Fibroblast of lung (primary cell): Measurements from ENCODE around the gene TSHR.

Experiments
- EZH2 ChIP-seq: IDR thresholded peaks from 2 replicates; pipeline ENCODE4 v1.5.1; 2012; ENCODE audit warnings: low read length, control low read depth, mild to moderate bottlenecking; ENCODE audit errors: missing control alignments
- TF ChIP-seq, protein P1 (sequence below), 2 donors: IDR thresholded peaks in 1 of 2; conservative IDR thresholded peaks in 1 of 2; 1 replicate in 1 of 2; 2 replicates in 1 of 2; pipeline ENCODE4 v1.5.1; 2011 to 2012; ENCODE audit warnings: low read length in 2 of 2, control low read depth in 1 of 2, inconsistent platforms in 1 of 2, low read depth in 1 of 2, mild to moderate bottlenecking in 1 of 2

DNA sequence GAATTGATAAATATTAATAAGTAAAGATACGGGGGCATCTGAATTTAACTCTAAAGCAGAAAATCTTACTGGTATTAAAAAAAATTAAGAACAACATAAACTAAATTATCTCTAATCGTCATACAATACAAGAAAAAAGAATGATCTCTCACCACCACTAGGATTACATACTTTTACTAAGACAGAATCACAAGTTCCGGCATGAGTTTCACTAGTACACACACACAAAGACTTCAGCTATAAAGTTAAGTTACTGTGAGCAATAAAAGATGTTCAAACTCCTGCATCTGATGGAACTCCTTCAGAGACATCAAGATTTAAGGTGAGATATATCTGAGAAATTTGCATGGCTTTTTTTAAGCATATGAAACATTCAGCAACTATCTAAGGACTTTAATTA lies 35.8 kb upstream of the TSHR start:
- TF ChIP-seq, protein P1, sequence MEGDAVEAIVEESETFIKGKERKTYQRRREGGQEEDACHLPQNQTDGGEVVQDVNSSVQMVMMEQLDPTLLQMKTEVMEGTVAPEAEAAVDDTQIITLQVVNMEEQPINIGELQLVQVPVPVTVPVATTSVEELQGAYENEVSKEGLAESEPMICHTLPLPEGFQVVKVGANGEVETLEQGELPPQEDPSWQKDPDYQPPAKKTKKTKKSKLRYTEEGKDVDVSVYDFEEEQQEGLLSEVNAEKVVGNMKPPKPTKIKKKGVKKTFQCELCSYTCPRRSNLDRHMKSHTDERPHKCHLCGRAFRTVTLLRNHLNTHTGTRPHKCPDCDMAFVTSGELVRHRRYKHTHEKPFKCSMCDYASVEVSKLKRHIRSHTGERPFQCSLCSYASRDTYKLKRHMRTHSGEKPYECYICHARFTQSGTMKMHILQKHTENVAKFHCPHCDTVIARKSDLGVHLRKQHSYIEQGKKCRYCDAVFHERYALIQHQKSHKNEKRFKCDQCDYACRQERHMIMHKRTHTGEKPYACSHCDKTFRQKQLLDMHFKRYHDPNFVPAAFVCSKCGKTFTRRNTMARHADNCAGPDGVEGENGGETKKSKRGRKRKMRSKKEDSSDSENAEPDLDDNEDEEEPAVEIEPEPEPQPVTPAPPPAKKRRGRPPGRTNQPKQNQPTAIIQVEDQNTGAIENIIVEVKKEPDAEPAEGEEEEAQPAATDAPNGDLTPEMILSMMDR (conservative IDR thresholded peaks at IDR 0.05 in 1 of 2, IDR thresholded peaks at IDR 0.05 in 1 of 2; ENCODE audit: low read depth in 1 of 2, low read length in 2 of 2) = no peak
- TF ChIP-seq EZH2 = no peak
